ENCODE data around the gene STAT1. TPM values are rescaled to one million over a fixed set of nuclear protein-coding genes. Genes with fewer than 3 reads are reported as not detected.

Gene STAT1
- total RNA-seq, 2 experiments from 2014 or later = 56.6 to 57.8 TPM

GRCh38 chr2:191036363-191036762 is 22.4 kb upstream of the STAT1 start:
- Mint-ChIP-seq H3K9me3 (no peaks in the 10 kb centered on the region), H3K27me3 (no peaks in the 10 kb centered on the region)

GRCh38 chr2:191032588-191033429 is 18.8 kb upstream of the STAT1 start:
- POLR2A ChIA-PET = no interaction called here
- H3K4me1 ChIP-seq (ENCODE audit: insufficient read depth, low read length) = peaks cover 26% of the 10 kb centered on the region
- no peak overlapping the region for H3K4me3 ChIP-seq (ENCODE audit: low read length)
- TF ChIP-seq, protein P1, sequence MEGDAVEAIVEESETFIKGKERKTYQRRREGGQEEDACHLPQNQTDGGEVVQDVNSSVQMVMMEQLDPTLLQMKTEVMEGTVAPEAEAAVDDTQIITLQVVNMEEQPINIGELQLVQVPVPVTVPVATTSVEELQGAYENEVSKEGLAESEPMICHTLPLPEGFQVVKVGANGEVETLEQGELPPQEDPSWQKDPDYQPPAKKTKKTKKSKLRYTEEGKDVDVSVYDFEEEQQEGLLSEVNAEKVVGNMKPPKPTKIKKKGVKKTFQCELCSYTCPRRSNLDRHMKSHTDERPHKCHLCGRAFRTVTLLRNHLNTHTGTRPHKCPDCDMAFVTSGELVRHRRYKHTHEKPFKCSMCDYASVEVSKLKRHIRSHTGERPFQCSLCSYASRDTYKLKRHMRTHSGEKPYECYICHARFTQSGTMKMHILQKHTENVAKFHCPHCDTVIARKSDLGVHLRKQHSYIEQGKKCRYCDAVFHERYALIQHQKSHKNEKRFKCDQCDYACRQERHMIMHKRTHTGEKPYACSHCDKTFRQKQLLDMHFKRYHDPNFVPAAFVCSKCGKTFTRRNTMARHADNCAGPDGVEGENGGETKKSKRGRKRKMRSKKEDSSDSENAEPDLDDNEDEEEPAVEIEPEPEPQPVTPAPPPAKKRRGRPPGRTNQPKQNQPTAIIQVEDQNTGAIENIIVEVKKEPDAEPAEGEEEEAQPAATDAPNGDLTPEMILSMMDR (IDR thresholded peaks at IDR 0.05) = no peak
- H3K27me3 ChIP-seq (ENCODE audit: control insufficient read depth in 1 of 2, insufficient read depth in 2 of 2, low read length in 2 of 2) = no peaks in the 10 kb centered on the region
- no peaks in the 10 kb centered on the region for H3K9me3 ChIP-seq (ENCODE audit: control insufficient read depth in 1 of 2, insufficient read depth in 1 of 2, low read length in 2 of 2)
- Mint-ChIP-seq H3K4me1 (ENCODE audit: low read depth) (peaks cover 29% of the 10 kb centered on the region), H3K27ac (no peak overlapping the region), H3K27me3 (no peaks in the 10 kb centered on the region), H3K36me3 (ENCODE audit: low read depth) (peaks cover 75% of the 10 kb centered on the region), H3K4me3 (no peak overlapping the region), H3K9me3 (no peaks in the 10 kb centered on the region)
- ATAC-seq (ENCODE audit: poor library complexity) (no peak), DNase-seq (no peak)
- intact Hi-C loops (cut with DNase I, micrococcal nuclease) = loop anchor here (5.0 kb wide), 2 partner anchors 181 to 946 kb away; no protein-coding TSS in a partner anchor
- no peak overlapping the region for H3K27ac ChIP-seq (ENCODE audit: low read depth in 1 of 2, low read length in 2 of 2)
- peaks cover 63% of the 10 kb centered on the region for H3K36me3 ChIP-seq (ENCODE audit: insufficient read depth, low read length)
- CTCF ChIA-PET = no interaction called here

More at GRCh38 chr2:191036363-191036762, 22.4 kb upstream of the STAT1 start:
- ATAC-seq (ENCODE audit: poor library complexity) = no peak
- ChIA-PET CTCF (interaction anchor here (1.6 kb wide), 1 partner anchor 119 kb away, joined by 3 read pairs; no protein-coding TSS in a partner anchor), POLR2A (interaction anchor here (1.5 to 1.8 kb wide), 2 partner anchors 14 to 22 kb away, joined by 4 to 6 read pairs; partner anchors contain the start of gene STAT1)
- peaks cover 78% of the 10 kb centered on the region for H3K36me3 ChIP-seq (ENCODE audit: insufficient read depth, low read length)
- intact Hi-C loops (cut with DNase I, micrococcal nuclease) = no loop called here
- H3K4me1 ChIP-seq (ENCODE audit: insufficient read depth, low read length) = peaks cover 24% of the 10 kb centered on the region
- DNase-seq = no peak
- H3K27me3 ChIP-seq (ENCODE audit: control insufficient read depth in 1 of 2, insufficient read depth in 2 of 2, low read length in 2 of 2) = no peaks in the 10 kb centered on the region
- H3K4me3 Mint-ChIP-seq = no peak overlapping the region
- H3K27ac ChIP-seq (ENCODE audit: low read depth in 1 of 2, low read length in 2 of 2) = no peak overlapping the region
- H3K36me3 Mint-ChIP-seq (ENCODE audit: low read depth) = peaks cover 79% of the 10 kb centered on the region
- H3K4me1 Mint-ChIP-seq (ENCODE audit: low read depth) = peaks cover 18% of the 10 kb centered on the region
- TF ChIP-seq, protein P1 (IDR thresholded peaks at IDR 0.05) = no peak
- H3K27ac Mint-ChIP-seq = no peak overlapping the region
- no peaks in the 10 kb centered on the region for H3K9me3 ChIP-seq (ENCODE audit: control insufficient read depth in 1 of 2, insufficient read depth in 1 of 2, low read length in 2 of 2)
- H3K4me3 ChIP-seq (ENCODE audit: low read length) = no peak overlapping the region

GRCh38 chr2:191031256-191031655 is 17.3 kb upstream of the STAT1 start:
- Mint-ChIP-seq H3K27ac (no peak overlapping the region), H3K27me3 (no peaks in the 10 kb centered on the region), H3K4me3 (no peak overlapping the region), H3K9me3 (no peaks in the 10 kb centered on the region), H3K4me1 (ENCODE audit: low read depth) (peaks cover 28% of the 10 kb centered on the region), H3K36me3 (ENCODE audit: low read depth) (peaks cover 61% of the 10 kb centered on the region)
- no peaks in the 10 kb centered on the region for H3K27me3 ChIP-seq (ENCODE audit: control insufficient read depth in 1 of 2, insufficient read depth in 2 of 2, low read length in 2 of 2)
- POLR2A ChIA-PET = no interaction called here
- peaks cover 59% of the 10 kb centered on the region for H3K36me3 ChIP-seq (ENCODE audit: insufficient read depth, low read length)
- intact Hi-C loops (cut with DNase I, micrococcal nuclease) = loop anchor here (2.0 to 5.0 kb wide), 3 partner anchors 34 to 944 kb away; no protein-coding TSS in a partner anchor
- no peak overlapping the region for H3K27ac ChIP-seq (ENCODE audit: low read depth in 1 of 2, low read length in 2 of 2)
- H3K4me3 ChIP-seq (ENCODE audit: low read length) = no peak overlapping the region
- no peaks in the 10 kb centered on the region for H3K9me3 ChIP-seq (ENCODE audit: control insufficient read depth in 1 of 2, insufficient read depth in 1 of 2, low read length in 2 of 2)
- TF ChIP-seq, protein P1 (IDR thresholded peaks at IDR 0.05) = no peak
- no peak for ATAC-seq (ENCODE audit: poor library complexity)
- no peak for DNase-seq
- peaks cover 23% of the 10 kb centered on the region for H3K4me1 ChIP-seq (ENCODE audit: insufficient read depth, low read length)
- CTCF ChIA-PET = no interaction called here

All from CD4-positive, alpha-beta T cell (primary cell).